Endothelial cell of hepatic sinusoid (primary cell): ENCODE measurements around the gene TCP1.
"Not testable (repeated sequence)": the region's sequence is repeated elsewhere in the genome, so short reads cannot be mapped to it uniquely, and the experiment has no call there.

Experiments
- in situ Hi-C: cut with HindIII; loops from 2 replicates; pipeline ENCODE4 v1.10.0; 2017; ENCODE audit warnings: low sequenced_read_pairs

TCP1 gene

GRCh38 chr6:159817951-159818739 lies 28.7 kb upstream of the TCP1 start:
- in situ Hi-C loops = no loop called here

DNA sequence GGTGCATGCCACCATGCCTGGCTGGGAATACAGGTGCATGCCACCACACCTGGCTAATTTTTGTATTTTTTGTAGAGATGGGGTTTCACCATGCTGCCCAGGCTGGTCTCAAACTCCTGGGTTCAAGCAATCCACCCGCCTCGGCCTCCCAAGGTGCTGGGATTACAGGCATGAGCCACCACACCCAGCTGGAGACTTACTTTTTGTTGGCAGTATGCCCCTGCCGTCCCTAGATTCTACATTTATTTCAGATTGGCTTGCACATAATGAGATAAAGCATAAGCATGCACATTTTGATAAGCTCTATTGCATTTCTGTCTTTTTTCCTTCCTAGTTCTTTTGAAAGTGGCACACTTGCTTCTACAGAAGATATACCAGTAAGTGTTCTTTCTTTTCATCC lies 27.4 kb upstream of the TCP1 start:
- in situ Hi-C loops = not testable (repeated sequence)

DNA sequence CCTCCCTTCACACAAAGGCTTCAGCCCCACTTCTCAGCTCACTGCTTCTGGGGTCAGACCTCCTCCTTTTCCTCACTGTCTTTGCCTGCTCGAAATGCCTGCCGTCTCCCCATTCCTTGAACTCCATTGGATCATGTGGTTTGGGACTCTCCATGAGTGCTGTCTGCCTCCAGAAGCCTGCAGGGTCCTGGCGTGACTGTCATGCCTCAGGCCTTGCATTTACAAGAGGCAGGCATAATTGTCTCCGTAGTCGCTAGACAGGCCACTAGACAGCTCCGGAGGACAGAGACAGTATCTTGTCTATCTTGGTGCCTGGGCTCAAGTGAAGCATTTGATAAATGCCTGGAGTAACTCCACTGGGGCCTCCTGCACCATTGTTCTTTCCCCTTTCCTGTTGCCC lies 26.0 kb upstream of the TCP1 start:
- in situ Hi-C loops = no loop called here

- in situ Hi-C loops = no loop called here
These were observed 24.4 kb upstream of the TCP1 start for GRCh38 chr6:159813781-159814180.

GRCh38 chr6:159809149-159809548 lies 19.7 kb upstream of the TCP1 start:
- in situ Hi-C loops = no loop called here

- in situ Hi-C loops = no loop called here
These were observed 19.2 kb upstream of the TCP1 start for GRCh38 chr6:159808647-159809046.

- in situ Hi-C loops = no loop called here
These were observed 17.9 kb upstream of the TCP1 start for GRCh38 chr6:159807150-159807858.

DNA sequence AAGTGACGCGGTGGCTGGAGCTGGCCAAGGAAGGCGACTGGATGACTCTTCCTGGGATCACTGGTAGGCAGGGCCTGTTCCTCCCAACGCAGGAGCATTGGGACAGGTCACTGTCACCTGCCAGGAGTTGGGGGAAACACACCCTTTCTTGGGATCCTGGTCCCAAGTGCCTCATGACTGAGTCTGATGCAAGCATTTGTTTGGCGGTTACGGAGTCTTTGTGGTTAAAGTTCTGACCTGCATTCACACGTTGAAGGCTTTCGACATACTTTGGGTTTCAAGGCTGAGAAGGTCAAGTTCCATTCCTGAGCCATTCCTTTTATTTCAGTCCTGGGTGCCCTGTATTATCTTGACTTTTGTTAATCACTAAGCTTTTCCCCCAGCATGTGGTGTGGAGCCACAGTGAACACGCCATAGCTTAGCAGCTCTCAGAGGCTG lies 16.6 kb upstream of the TCP1 start:
- in situ Hi-C loops = no loop called here

DNA sequence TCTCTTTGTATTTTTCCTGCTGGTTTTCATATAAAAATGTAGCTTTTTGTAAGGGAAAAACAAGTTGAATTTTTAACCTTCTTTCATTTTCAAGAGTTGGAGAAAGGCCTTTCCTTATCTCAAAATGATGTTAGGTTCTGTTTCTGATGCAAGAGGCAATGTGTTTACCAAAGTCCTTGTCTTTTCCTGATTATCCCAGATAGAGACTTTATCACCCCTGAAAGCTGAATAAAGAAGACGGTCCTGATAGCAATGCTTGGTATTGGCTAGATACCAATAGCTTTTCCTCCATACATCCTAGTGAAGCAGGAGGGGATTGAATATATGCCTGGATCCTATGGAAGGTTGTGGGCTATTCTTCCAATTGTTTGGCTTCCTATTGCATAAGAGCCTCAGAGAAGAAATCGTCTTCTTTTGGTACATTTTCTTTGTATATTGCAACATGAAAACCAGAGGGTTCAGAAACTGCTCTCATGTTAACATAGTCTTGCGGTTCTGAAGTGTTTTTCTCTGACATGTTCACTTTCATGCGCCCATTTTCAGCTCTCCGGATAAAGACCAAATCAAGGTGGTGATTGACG lies 16.1 kb upstream of the TCP1 start:
- in situ Hi-C loops = no loop called here

- in situ Hi-C loops = no loop called here
These were observed 15.1 kb upstream of the TCP1 start for GRCh38 chr6:159804504-159804903.

GRCh38 chr6:159801935-159802334 lies 12.5 kb upstream of the TCP1 start:
- in situ Hi-C loops = no loop called here

- in situ Hi-C loops = no loop called here
These were observed 10.9 kb upstream of the TCP1 start, which contains the start of gene PNLDC1 for GRCh38 chr6:159800141-159800865. Gene PNLDC1, plus strand, starts transcription at chr6:159800276. Its CDS starts 32 bp downstream, at chr6:159800308.

GRCh38 chr6:159797554-159797953 lies 8.2 kb upstream of the TCP1 start:
- in situ Hi-C loops = no loop called here

- in situ Hi-C loops = not testable (repeated sequence)
These were observed 5.6 kb upstream of the TCP1 start for GRCh38 chr6:159794976-159795375.

DNA sequence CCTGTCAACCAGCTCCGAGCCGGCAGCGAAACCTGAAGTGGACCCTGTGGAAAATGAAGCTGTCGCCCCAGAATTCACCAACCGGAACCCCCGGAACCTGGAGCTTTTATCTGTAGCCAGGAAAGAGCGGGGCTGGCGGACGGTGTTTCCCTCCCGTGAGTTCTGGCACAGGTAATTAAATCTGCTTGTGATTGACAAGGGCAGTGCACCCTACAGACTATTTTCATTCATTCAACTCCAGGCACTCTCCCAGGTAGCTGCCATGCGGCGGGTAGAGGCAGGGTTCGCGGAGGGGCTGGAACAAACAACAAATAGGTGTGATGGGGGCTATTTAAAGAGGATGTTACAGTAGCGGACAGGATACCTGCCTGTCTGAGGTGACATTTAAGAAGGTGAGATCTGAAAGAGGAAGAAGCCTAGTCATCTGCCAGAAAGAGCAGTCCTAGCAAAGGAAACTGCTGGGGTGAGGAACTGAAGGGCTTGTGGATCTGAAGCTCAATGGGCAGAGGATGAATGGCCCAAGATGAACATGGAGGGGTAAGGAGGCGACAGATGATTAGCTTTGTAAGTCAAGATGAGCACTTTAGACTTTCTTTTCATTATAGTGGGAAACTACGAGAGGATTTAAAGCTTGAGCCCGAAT lies 1.7 kb upstream of the TCP1 start:
- in situ Hi-C loops = no loop called here

DNA sequence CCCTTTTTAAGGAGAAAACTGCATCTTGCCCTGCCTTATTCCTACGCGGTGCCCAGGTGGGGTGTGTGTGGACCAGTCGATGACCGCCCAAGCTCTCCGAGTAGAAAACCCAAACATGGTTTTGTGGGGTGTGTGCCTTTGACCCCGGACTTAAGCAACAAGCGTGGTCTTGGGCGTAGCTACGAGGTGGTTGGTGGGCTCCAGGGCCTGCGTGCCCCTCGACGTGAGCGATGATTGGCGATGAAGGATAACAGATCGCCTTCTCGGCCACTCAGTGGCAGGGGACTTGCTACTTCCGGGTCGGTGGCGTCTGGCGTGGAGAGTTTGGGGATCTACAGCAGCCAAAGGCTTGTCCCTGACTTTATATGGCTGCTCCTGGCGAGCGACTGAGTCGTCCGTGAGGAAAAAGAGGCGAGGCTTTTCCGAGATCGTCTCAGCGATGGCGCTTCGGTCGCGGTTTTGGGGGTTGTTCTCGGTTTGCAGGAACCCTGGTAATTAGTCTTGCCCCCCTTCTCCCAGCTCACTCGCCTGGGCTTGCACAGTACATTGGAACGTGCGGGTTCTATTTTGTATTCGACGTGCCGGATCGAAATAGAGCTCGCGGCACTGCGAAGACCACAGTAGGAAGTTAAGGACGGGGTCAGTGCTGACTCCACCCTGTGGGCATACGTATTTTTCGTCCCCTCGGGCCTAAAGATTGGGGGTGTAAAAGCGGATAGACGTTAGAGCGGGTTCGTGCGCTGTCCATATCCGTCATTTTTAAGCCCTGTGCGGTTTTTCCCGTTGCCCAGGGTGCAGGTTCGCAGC lies 950 bp upstream of the TCP1 start, which contains the start of gene MRPL18:
MRPL18 (plus strand) TSS at position 319 of the 807 bp plus-strand sequence; CDS start at position 440, 121 bp downstream.
- in situ Hi-C loops = no loop called here

DNA sequence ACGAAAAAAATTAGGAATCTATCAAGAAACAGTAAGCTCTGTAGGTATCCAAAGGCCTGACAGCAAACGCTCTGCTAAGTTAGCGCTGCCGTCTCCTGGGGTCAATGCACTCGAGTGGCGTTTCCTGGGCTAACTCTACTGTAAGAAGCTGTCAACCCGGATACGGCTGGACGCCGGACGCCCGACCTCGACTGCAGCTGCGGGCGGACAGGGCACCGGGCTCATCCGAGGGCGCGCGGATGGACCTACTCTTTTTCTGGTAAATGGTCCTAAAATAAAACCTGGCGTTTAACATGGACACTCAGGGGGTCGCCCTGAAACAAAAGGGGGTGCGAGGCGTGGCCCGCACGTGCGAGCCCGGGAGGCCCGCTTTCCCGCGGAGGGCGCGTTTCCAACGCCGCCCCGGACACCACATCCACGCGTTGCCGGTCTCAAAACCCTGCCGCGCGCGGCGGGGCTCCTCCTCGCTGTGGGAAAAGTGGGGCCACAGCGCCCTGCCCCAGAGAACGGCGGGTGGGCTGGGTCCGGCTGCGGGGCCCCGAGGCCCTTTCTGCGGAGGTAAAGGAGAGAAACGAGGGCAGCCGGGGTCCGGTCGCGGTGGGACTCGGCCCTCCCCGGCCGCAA lies 537 bp downstream of the TCP1 start:
- in situ Hi-C loops = no loop called here

DNA sequence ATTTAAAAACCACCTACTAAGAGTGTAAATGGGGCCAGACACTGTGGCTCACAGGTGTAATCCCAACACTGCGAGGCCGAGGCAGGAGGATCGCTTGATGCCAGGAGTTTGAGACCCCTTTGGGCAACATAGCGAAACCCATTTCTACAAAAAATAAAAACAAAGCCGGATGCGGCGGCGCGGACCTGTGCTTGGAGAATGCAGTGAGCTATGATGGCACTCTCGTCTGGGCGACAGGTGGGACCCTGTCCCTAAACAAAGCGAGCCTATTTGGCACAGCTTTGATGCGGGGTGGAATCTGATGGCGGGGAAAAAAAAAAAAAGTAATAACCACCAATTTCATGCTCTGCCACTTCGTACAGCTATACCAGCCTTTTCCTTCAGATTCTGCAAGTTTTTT lies 1.1 kb downstream of the TCP1 start:
- in situ Hi-C loops = no loop called here

DNA sequence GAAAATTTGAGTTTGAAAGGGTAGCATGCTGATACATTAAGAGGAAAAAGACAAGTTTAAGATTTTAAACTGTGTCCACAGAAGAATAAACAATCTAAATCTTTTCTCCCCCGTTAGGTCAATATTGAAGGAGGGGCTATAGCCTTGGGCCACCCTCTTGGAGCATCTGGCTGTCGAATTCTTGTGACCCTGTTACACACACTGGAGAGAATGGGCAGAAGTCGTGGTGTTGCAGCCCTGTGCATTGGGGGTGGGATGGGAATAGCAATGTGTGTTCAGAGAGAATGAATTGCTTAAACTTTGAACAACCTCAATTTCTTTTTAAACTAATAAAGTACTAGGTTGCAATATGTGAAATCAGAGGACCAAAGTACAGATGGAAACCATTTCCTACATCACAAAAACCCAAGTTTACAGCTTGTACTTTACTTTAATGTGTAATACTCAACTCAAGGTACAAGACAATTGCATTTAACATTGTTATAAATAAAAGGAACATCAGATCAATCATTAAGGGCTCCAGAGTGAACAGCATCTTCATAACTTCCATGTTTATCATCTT lies 10.8 kb downstream of the TCP1 start:
- in situ Hi-C loops = no loop called here
